Subcutaneous adipose tissue (tissue), 4 donors: ENCODE measurements around the gene CD177. TPM values are rescaled to one million over a fixed set of nuclear protein-coding genes. Genes with fewer than 3 reads are reported as not detected.

Source experiments
- total RNA-seq, 4 donors: library from RNA; depleted of rRNA; stranded (reverse); fragments of >200 nt; gene quantifications; one replicate each; pipeline ENCODE4 v1.1.0, GENCODE V29; 2016
- TF ChIP-seq, protein P1 (sequence below): fragments of 450-650 bp; IDR thresholded peaks from one replicate; pipeline ENCODE4 v1.5.1; 2016; ENCODE audit warnings: low read depth, mild to moderate bottlenecking, control low read depth, antibody characterized with exemption, moderate library complexity

The CD177 gene
- total RNA-seq, 4 donors from 2014 or later = 3.6 to 6.8 TPM; not detected in 2

DNA sequence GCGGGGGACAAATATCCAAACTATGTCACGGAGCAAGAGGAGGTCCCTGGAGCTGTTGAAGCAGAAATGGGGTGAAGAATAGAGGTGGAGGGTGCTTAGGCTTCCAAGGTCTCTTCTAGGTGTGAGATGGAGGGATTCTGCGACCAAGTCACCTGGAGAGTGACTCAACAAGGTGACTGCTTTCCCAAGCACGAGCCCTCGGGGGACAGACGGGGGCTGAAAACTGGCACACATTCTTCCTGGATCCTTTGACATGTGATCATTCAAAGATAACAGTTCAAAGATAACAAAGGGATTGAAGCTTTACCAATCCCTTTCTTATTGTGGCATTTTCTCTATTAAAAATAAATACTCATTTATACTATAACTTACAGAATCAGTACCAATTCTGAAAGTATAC, 59.0 kb downstream of the CD177 start:
- TF ChIP-seq, protein P1, sequence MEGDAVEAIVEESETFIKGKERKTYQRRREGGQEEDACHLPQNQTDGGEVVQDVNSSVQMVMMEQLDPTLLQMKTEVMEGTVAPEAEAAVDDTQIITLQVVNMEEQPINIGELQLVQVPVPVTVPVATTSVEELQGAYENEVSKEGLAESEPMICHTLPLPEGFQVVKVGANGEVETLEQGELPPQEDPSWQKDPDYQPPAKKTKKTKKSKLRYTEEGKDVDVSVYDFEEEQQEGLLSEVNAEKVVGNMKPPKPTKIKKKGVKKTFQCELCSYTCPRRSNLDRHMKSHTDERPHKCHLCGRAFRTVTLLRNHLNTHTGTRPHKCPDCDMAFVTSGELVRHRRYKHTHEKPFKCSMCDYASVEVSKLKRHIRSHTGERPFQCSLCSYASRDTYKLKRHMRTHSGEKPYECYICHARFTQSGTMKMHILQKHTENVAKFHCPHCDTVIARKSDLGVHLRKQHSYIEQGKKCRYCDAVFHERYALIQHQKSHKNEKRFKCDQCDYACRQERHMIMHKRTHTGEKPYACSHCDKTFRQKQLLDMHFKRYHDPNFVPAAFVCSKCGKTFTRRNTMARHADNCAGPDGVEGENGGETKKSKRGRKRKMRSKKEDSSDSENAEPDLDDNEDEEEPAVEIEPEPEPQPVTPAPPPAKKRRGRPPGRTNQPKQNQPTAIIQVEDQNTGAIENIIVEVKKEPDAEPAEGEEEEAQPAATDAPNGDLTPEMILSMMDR = no peak

Other genes with a start within 250 kb of the CD177 start
- not detected for gene PSG5, start 167.2 kb upstream of the CD177 start, total RNA-seq
- gene PSG4, start 148.0 kb upstream of the CD177 start, total RNA-seq = not detected
- gene PSG9, start 84.2 kb upstream of the CD177 start, total RNA-seq = not detected
- not detected for gene TEX101, start 61.2 kb downstream of the CD177 start, total RNA-seq
- gene LYPD3, start 111.9 kb downstream of the CD177 start, total RNA-seq = under 1 TPM in 1 of 4 donors, not detected in 3; 0.34 TPM
- 1 to 10 TPM; 1.9 to 5.7 (median 3.5) TPM for gene PHLDB3, start 151.1 kb downstream of the CD177 start, total RNA-seq
- gene ETHE1, start 173.5 kb downstream of the CD177 start, total RNA-seq = 10 to 100 TPM; 20.2 to 36.7 (median 31.3) TPM
- gene ZNF575, start 179.5 kb downstream of the CD177 start, total RNA-seq = 1 to 10 TPM in 1 of 4 donors, under 1 TPM in 1, not detected in 2; 0.44 to 3.2 TPM
- gene XRCC1, start 221.8 kb downstream of the CD177 start, total RNA-seq = 10 to 100 TPM; 10.6 to 24.1 (median 19.2) TPM
- 10 to 100 TPM in 1 of 4 donors, 1 to 10 TPM in 3; 3.3 to 11.7 (median 6.0) TPM for gene PINLYP, start 222.1 kb downstream of the CD177 start, total RNA-seq
- 10 to 100 TPM in 3 of 4 donors, 1 to 10 TPM in 1; 8.5 to 16.0 (median 11.5) TPM for gene IRGQ, start 242.4 kb downstream of the CD177 start, total RNA-seq
- 10 to 100 TPM in 2 of 4 donors, 1 to 10 TPM in 2; 4.1 to 11.6 (median 9.4) TPM for gene ZNF576, start 242.9 kb downstream of the CD177 start, total RNA-seq